Ovary (tissue), 9 donors: ENCODE results near the gene FLRT2. TPM values are rescaled to one million over a fixed set of nuclear protein-coding genes. Genes with fewer than 3 reads are reported as not detected.

Source experiments
- DNase-seq, 5 donors: peaks; one replicate each; pipeline ENCODE4 v3.0.0-alpha.2; 2019 to 2020
- H3K27ac ChIP-seq, 2 donors: fragments of 200-600 bp; one replicate each; pipeline versions ENCODE4 v1.5.1 to v1.8.0; 2019 to 2022
- H3K27me3 ChIP-seq: fragments of 200-600 bp; one replicate; pipeline ENCODE4 v1.8.0; 2022
- H3K36me3 ChIP-seq: fragments of 200-600 bp; sonication (generic); one replicate; pipeline ENCODE4 v1.5.1; 2019
- H3K4me1 ChIP-seq: one replicate; pipeline ENCODE4 v1.8.1; 2013; ENCODE audit warnings: mild to moderate bottlenecking, moderate library complexity; ENCODE audit not compliant: insufficient read depth
- H3K4me3 ChIP-seq: fragments of 200-600 bp; sonication (generic); one replicate; pipeline ENCODE4 v1.5.1; 2017
- H3K9me3 ChIP-seq, 2 donors: fragments of 200-600 bp in 1 of 2; sonication (generic) in 1 of 2; one replicate each; pipeline versions ENCODE4 v1.5.1 to v1.8.1; 2013 to 2019; ENCODE audit warnings: mild to moderate bottlenecking in 1 of 2, moderate library complexity in 1 of 2
- EP300 ChIP-seq: sonication (generic); formaldehyde crosslinking; IDR thresholded peaks from one replicate; pipeline ENCODE4 v1.6.1; 2017; ENCODE audit warnings: antibody characterized with exemption
- POLR2A ChIP-seq: fragments of 450-650 bp; IDR thresholded peaks from one replicate; pipeline ENCODE4 v1.6.1; 2017; ENCODE audit warnings: antibody characterized with exemption, mild to moderate bottlenecking, moderate library complexity
- WGBS, 3 donors: extraction: QIAGEN DNeasy Blood & Tissue Kit in 1 of 3; methylation state at CpG; one replicate each; pipeline versions ENCODE4 v1.1.5 to v1.1.7; 2013 to 2017; 5-methylcytosine and 5-hydroxymethylcytosine counted together
- intact Hi-C, 4 donors: fragments of 100-400 bp; cut with DNase I; formaldehyde crosslinking; loops; one replicate each; pipeline versions ENCODE4 v1.11.0 to v1.15.1; 2022 to 2023
- polyA plus RNA-seq, 2 donors: library from polyadenylated mRNA; stranded (reverse); fragments of 200-250 nt in 1 of 2; fragments of 350-450 nt in 1 of 2; fragmentation: Illumina TruSeq in 1 of 2; extraction: RNeasy Lipid Tissue Mini Kit (QIAGEN cat#74804) in 1 of 2; gene quantifications; one replicate each; pipeline ENCODE4 v1.2.3, GENCODE V29; 2013 to 2014
- total RNA-seq, 7 donors: library from RNA; depleted of rRNA in 2 of 7; stranded (reverse); fragments of >200 nt in 2 of 7; fragmentation: NEBNext Ultra II Directional in 3 of 7; extraction: Animal tissue kit (Norgen Biotek cat#: 25700) in 3 of 7; gene quantifications; one replicate each; pipeline versions ENCODE4 v1.1.0 to v1.2.4, GENCODE V29; 2016 to 2023
- TF ChIP-seq, protein P1 (sequence below), 3 donors: fragments of 450-650 bp in 2 of 3; fragments of 200-600 bp in 1 of 3; IDR thresholded peaks; one replicate each; pipeline versions ENCODE4 v1.5.1 to v1.8.0; 2016 to 2022; ENCODE audit warnings: antibody characterized with exemption in 3 of 3, mild to moderate bottlenecking in 1 of 3
- donor health status: DM: no; HTN: no; CAD: no; lungs with moderate emphysema.
- donor health status: DM: no; HTN: no; CAD: no.
- donor health status: Bipolar disorder and iron deficiency.
- donor health status: DM: yes; HTN: yes; CAD: no.
- donor health status: DM: no; HTN: no; CAD: no.
- donor health status: DM: yes; HTN: yes; CAD: no.

The FLRT2 gene
- total and polyA plus RNA-seq, 9 donors = 27.0 to 166 (median 55.5) TPM

DNA sequence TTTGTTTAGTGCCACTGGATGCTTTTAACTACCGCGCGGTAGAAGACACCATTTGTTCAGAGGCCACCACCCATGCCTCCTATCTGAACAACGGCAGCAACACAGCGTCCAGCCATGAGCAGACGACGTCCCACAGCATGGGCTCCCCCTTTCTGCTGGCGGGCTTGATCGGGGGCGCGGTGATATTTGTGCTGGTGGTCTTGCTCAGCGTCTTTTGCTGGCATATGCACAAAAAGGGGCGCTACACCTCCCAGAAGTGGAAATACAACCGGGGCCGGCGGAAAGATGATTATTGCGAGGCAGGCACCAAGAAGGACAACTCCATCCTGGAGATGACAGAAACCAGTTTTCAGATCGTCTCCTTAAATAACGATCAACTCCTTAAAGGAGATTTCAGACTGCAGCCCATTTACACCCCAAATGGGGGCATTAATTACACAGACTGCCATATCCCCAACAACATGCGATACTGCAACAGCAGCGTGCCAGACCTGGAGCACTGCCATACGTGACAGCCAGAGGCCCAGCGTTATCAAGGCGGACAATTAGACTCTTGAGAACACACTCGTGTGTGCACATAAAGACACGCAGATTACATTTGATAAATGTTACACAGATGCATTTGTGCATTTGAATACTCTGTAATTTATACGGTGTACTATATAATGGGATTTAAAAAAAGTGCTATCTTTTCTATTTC, 93.2 kb downstream of the FLRT2 start:
- DNase-seq = no peak
- TF ChIP-seq, protein P1, sequence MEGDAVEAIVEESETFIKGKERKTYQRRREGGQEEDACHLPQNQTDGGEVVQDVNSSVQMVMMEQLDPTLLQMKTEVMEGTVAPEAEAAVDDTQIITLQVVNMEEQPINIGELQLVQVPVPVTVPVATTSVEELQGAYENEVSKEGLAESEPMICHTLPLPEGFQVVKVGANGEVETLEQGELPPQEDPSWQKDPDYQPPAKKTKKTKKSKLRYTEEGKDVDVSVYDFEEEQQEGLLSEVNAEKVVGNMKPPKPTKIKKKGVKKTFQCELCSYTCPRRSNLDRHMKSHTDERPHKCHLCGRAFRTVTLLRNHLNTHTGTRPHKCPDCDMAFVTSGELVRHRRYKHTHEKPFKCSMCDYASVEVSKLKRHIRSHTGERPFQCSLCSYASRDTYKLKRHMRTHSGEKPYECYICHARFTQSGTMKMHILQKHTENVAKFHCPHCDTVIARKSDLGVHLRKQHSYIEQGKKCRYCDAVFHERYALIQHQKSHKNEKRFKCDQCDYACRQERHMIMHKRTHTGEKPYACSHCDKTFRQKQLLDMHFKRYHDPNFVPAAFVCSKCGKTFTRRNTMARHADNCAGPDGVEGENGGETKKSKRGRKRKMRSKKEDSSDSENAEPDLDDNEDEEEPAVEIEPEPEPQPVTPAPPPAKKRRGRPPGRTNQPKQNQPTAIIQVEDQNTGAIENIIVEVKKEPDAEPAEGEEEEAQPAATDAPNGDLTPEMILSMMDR (IDR thresholded peaks at IDR 0.05) = no peak
- TF ChIP-seq EP300 (no peak), POLR2A (no peak)
- no peaks in the 10 kb centered on the region for H3K4me1 ChIP-seq
- H3K9me3 ChIP-seq = no peaks in the 10 kb centered on the region
- no peaks in the 10 kb centered on the region for H3K27me3 ChIP-seq
- H3K27ac ChIP-seq = no peak overlapping the region
- no peak overlapping the region for H3K4me3 ChIP-seq
- intact Hi-C loops = no loop called here
- WGBS, 3 donors = 95 to 96% (median 96%) methylated on average over 27 of the region's 27 CpGs
- no peaks in the 10 kb centered on the region for H3K36me3 ChIP-seq

DNA sequence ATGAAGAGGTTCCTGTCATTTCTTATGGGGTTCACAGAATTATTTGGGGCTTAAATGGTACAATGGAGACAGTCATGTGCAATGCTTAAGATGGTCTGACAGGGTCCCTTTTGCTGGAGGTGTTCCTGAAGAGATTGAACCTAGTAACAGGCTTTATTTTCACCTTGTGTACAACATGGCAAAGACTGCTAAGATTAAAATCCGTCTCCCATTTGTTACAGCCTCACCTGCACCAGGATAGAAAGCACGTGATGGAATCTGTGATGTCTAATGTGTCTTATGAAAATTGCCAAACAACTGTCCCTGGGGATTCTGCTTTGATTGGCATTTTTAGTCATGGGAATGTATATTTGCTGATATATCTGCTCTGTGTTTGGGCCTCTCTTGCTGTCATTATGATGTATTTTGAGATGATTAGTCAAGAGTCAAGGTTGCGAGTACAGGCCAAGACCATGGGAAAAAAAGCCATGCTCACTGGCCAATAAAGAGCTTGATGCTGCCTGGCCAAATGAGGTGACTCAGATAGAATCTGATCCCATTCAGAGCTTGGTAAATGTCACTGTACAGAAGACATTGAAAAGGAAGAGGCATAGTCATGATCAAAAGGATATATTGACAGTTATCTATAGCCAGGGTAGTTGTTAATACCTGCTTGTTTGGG, 96.1 kb downstream of the FLRT2 start:
- WGBS, 3 donors = 92 to 95% (median 94%) methylated on average over 3 of the region's 3 CpGs
- DNase-seq = no peak

DNA sequence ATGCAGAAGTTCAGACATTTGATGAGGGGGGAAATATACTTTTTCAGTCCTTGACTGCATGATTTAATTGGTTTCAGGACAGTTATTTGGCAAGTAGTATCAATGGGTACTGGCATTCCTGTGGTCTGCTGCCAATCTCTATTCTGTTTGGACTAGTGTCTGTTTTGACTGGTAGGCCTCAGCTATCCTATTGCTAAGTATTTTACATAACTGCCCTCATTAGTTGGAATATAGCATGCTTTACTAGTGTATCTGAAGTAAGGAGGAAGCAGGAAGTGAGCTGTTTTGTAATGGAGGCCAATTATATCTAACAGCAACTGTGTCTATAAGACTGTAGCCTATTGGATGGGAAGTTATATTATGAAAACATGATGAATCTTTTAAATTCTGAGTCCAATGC, 104.3 kb downstream of the FLRT2 start:
- no peaks in the 10 kb centered on the region for H3K4me1 ChIP-seq
- TF ChIP-seq, protein P1 (IDR thresholded peaks at IDR 0.05) = no peak
- no peak for TF ChIP-seq EP300
- TF ChIP-seq POLR2A = no peak
- intact Hi-C loops = no loop called here
- H3K4me3 ChIP-seq = no peak overlapping the region
- H3K9me3 ChIP-seq = no peaks in the 10 kb centered on the region
- no peak for DNase-seq
- H3K27me3 ChIP-seq = no peaks in the 10 kb centered on the region
- H3K36me3 ChIP-seq = no peaks in the 10 kb centered on the region
- H3K27ac ChIP-seq = no peak overlapping the region

More for the DNA sequence above, 96.1 kb downstream of the FLRT2 start:
- Histone ChIP-seq H3K27ac (no peak overlapping the region), H3K4me3 (no peak overlapping the region), H3K9me3 (no peaks in the 10 kb centered on the region), H3K36me3 (no peaks in the 10 kb centered on the region), H3K4me1 (no peaks in the 10 kb centered on the region), H3K27me3 (no peaks in the 10 kb centered on the region)
- no peak for TF ChIP-seq EP300
- TF ChIP-seq, protein P1 (IDR thresholded peaks at IDR 0.05) = no peak
- TF ChIP-seq POLR2A = no peak
- intact Hi-C loops = no loop called here

DNA sequence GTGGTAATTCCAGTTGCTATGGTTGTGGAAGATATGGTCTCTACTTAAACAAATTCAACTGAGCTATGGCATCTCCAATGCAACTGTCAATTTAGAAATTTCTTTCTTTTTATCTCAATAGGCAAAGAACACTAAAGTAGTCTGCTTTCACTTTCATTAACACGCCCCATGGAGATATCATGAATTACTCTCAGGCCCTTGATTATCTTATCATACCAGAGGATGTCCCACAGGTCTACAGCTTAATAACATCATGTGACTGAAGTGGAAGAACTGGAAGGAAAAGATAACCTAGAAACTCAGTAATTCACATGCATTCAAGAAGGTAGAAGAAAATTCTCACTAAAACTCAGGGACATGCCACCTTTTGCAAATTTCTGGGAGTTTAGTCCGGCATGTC, 114.3 kb downstream of the FLRT2 start:
- DNase-seq = no peak
- Histone ChIP-seq H3K4me1 (no peaks in the 10 kb centered on the region), H3K4me3 (no peak overlapping the region), H3K9me3 (no peaks in the 10 kb centered on the region), H3K36me3 (no peaks in the 10 kb centered on the region), H3K27me3 (no peaks in the 10 kb centered on the region), H3K27ac (no peak overlapping the region)
- intact Hi-C loops = no loop called here
- TF ChIP-seq, protein P1 (IDR thresholded peaks at IDR 0.05) = no peak
- no peak for TF ChIP-seq POLR2A
- no peak for TF ChIP-seq EP300
- 81 to 89% (median 85%) methylated on average over 2 of the region's 2 CpGs for WGBS, 3 donors
